Hepatocyte (in vitro differentiated cells): ENCODE data around the gene DUOXA2. TPM values are rescaled to one million over a fixed set of nuclear protein-coding genes. Genes with fewer than 3 reads are reported as not detected.

Source experiments
- DNase-seq: peaks from one replicate; pipeline ENCODE4 v3.0.0-alpha.2; 2016; ENCODE audit warnings: low spot score
- H2AFZ ChIP-seq: fragments of 200-600 bp; sonication (generic); 2 replicates; pipeline ENCODE4 v1.6.0; 2016; ENCODE audit warnings: antibody characterized with exemption, mild to moderate bottlenecking
- H3K27ac ChIP-seq: fragments of 200-600 bp; sonication (generic); 2 replicates; pipeline ENCODE4 v1.5.1; 2016; ENCODE audit warnings: mild to moderate bottlenecking
- H3K27me3 ChIP-seq: fragments of 200-600 bp; sonication (generic); 2 replicates; pipeline ENCODE4 v1.6.1; 2016
- H3K36me3 ChIP-seq: fragments of 200-600 bp; sonication (generic); replicated peaks from 2 replicates; pipeline ENCODE4 v1.5.1; 2016; ENCODE audit warnings: low read depth; ENCODE audit not compliant: insufficient read depth
- H3K4me1 ChIP-seq: fragments of 200-600 bp; sonication (generic); 2 replicates; pipeline ENCODE4 v1.5.1; 2016; ENCODE audit warnings: mild to moderate bottlenecking, moderate library complexity; ENCODE audit not compliant: insufficient read depth
- H3K4me2 ChIP-seq: fragments of 200-600 bp; sonication (generic); 2 replicates; pipeline ENCODE4 v1.6.0; 2016
- H3K4me3 ChIP-seq: fragments of 200-600 bp; sonication (generic); 2 replicates; pipeline ENCODE4 v1.5.1; 2016; ENCODE audit warnings: mild to moderate bottlenecking
- H3K79me2 ChIP-seq: fragments of 200-600 bp; sonication (generic); 2 replicates; pipeline ENCODE4 v1.6.0; 2017; ENCODE audit warnings: mild to moderate bottlenecking
- H3K9me2 ChIP-seq: fragments of 200-600 bp; sonication (generic); replicated peaks from 2 replicates; pipeline ENCODE4 v1.6.0; 2017; ENCODE audit warnings: mild to moderate bottlenecking; ENCODE audit not compliant: insufficient read depth
- H3K9me3 ChIP-seq: fragments of 200-600 bp; sonication (generic); 2 replicates; pipeline ENCODE4 v1.5.1; 2016; ENCODE audit warnings: low read depth, mild to moderate bottlenecking
- H4K20me1 ChIP-seq: fragments of 200-600 bp; sonication (generic); 2 replicates; pipeline ENCODE4 v1.6.0; 2016; ENCODE audit warnings: mild to moderate bottlenecking; ENCODE audit not compliant: insufficient read depth, poor library complexity, severe bottlenecking
- CTCF ChIP-seq: fragments of 200-600 bp; sonication (generic); IDR thresholded peaks from 2 replicates; pipeline ENCODE4 v1.5.1; 2016; ENCODE audit warnings: antibody characterized with exemption, mild to moderate bottlenecking; ENCODE audit not compliant: poor library complexity
- EZH2 ChIP-seq: fragments of 200-600 bp; sonication (generic); IDR thresholded peaks from 2 replicates; pipeline ENCODE4 v1.6.1; 2016; ENCODE audit warnings: antibody characterized with exemption, mild to moderate bottlenecking, borderline replicate concordance
- EZH2phosphoT487 ChIP-seq: fragments of 200-600 bp; sonication (generic); IDR thresholded peaks from one replicate; pipeline ENCODE4 v1.6.1; 2018; ENCODE audit warnings: antibody characterized with exemption, mild to moderate bottlenecking, low read depth, moderate library complexity; ENCODE audit not compliant: unreplicated experiment, severe bottlenecking
- WGBS: methylation state at CpG from one replicate; pipeline ENCODE4 v1.1.6; 2016; ENCODE audit warnings: low lambda C conversion rate; ENCODE audit errors: missing lambda C conversion rate; 5-methylcytosine and 5-hydroxymethylcytosine counted together
- polyA plus RNA-seq: library from polyadenylated mRNA; unstranded; fragments of >200 nt; fragmentation: Nextera tagmentation; extraction: Ambion mirVana; gene quantifications from 2 replicates; pipeline ENCODE4 v1.2.1, GENCODE V29; 2016
- total RNA-seq: library from RNA; depleted of rRNA; stranded (reverse); fragments of >200 nt; gene quantifications from 2 replicates; pipeline ENCODE4 v1.2.3, GENCODE V29; 2014

Gene DUOXA2
- total and polyA plus RNA-seq, 2 experiments from 2014 or later, result 13.8 to 35.8 TPM

GRCh38 chr15:45112591-45113379, 1.3 kb upstream of the DUOXA2 start:
- no peaks in the 10 kb centered on the region for H3K79me2 ChIP-seq
- H3K27me3 ChIP-seq, result peaks cover 83% of the 10 kb centered on the region
- no peaks in the 10 kb centered on the region for H3K36me3 ChIP-seq
- 4% methylated on average over 51 of the region's 58 CpGs for WGBS
- no peak for TF ChIP-seq CTCF
- TF ChIP-seq EZH2, result no peak
- no peak for TF ChIP-seq EZH2phosphoT487
- peaks cover 20% of the 10 kb centered on the region for H3K4me1 ChIP-seq
- H3K4me2 ChIP-seq, result peak overlapping the region; percentile 89
- no peaks in the 10 kb centered on the region for H3K9me2 ChIP-seq
- DNase-seq, result peak; percentile 35
- H4K20me1 ChIP-seq, result no peaks in the 10 kb centered on the region
- no peak overlapping the region for H3K4me3 ChIP-seq
- peak overlapping the region; percentile 11 for H2AFZ ChIP-seq
- H3K27ac ChIP-seq, result no peak overlapping the region
- H3K9me3 ChIP-seq, result no peaks in the 10 kb centered on the region

GRCh38 chr15:45113380-45113990, 641 bp upstream of the DUOXA2 start:
- Histone ChIP-seq H3K36me3 (no peaks in the 10 kb centered on the region), H3K27ac (no peak overlapping the region), H3K4me2 (peak overlapping the region; percentile 89), H3K79me2 (no peaks in the 10 kb centered on the region), H3K9me2 (no peaks in the 10 kb centered on the region), H3K4me1 (peaks cover 20% of the 10 kb centered on the region), H3K4me3 (no peak overlapping the region), H3K9me3 (no peaks in the 10 kb centered on the region), H3K27me3 (peaks cover 82% of the 10 kb centered on the region), H4K20me1 (no peaks in the 10 kb centered on the region), H2AFZ (no peak overlapping the region)
- no peak for TF ChIP-seq EZH2
- TF ChIP-seq EZH2phosphoT487, result no peak
- no peak for TF ChIP-seq CTCF
- DNase-seq, result no peak
- 26% methylated on average over 14 of the region's 14 CpGs for WGBS

- Histone ChIP-seq H3K4me3 (no peak overlapping the region), H3K27me3 (peaks cover 71% of the 10 kb centered on the region), H3K4me1 (peaks cover 20% of the 10 kb centered on the region), H4K20me1 (no peaks in the 10 kb centered on the region), H3K9me2 (no peaks in the 10 kb centered on the region), H3K36me3 (no peaks in the 10 kb centered on the region), H3K27ac (no peak overlapping the region), H3K9me3 (no peaks in the 10 kb centered on the region), H3K79me2 (no peaks in the 10 kb centered on the region), H3K4me2 (peak overlapping the region; percentile 84), H2AFZ (no peak overlapping the region)
- no peak for DNase-seq
- TF ChIP-seq CTCF, result no peak
- WGBS, result 36% methylated on average over 2 of the region's 2 CpGs
Measured at GRCh38 chr15:45114751-45115085, 592 bp downstream of the DUOXA2 start.
